Osteocyte (in vitro differentiated cells): ENCODE measurements around the gene CDV3. TPM values are rescaled to one million over a fixed set of nuclear protein-coding genes. Genes with fewer than 3 reads are reported as not detected.

Experiments used
- DNase-seq: peaks from one replicate; pipeline ENCODE4 v3.0.0; 2021; ENCODE audit warnings: mixed read lengths; ENCODE audit not compliant: unreplicated experiment; ENCODE audit errors: extremely low spot score
- H3K27ac Mint-ChIP-seq: one replicate; pipeline ENCODE4 v1.8.0; 2021; ENCODE audit warnings: mild to moderate bottlenecking, mixed read lengths; ENCODE audit not compliant: unreplicated experiment
- H3K27me3 Mint-ChIP-seq: one replicate; pipeline ENCODE4 v1.8.0; 2021; ENCODE audit warnings: mixed read lengths; ENCODE audit not compliant: unreplicated experiment
- H3K36me3 Mint-ChIP-seq: one replicate; pipeline ENCODE4 v1.8.0; 2021; ENCODE audit warnings: mixed read lengths; ENCODE audit not compliant: unreplicated experiment
- H3K4me1 Mint-ChIP-seq: one replicate; pipeline ENCODE4 v1.8.0; 2021; ENCODE audit warnings: mixed read lengths; ENCODE audit not compliant: unreplicated experiment
- H3K4me3 Mint-ChIP-seq: one replicate; pipeline ENCODE4 v1.8.0; 2021; ENCODE audit warnings: mild to moderate bottlenecking, moderate library complexity, mixed read lengths; ENCODE audit not compliant: unreplicated experiment
- H3K9me3 Mint-ChIP-seq: one replicate; pipeline ENCODE4 v1.8.0; 2021; ENCODE audit warnings: mixed read lengths; ENCODE audit not compliant: unreplicated experiment
- CTCF ChIP-seq: fragments of 200-600 bp; sonication (generic); IDR thresholded peaks from 2 replicates; pipeline ENCODE4 v1.5.0; 2021; ENCODE audit warnings: antibody characterized with exemption, mild to moderate bottlenecking, moderate library complexity
- total RNA-seq: library from RNA; stranded (reverse); gene quantifications from 2 replicates; pipeline ENCODE4 v1.2.1, GENCODE V29; 2021

CDV3 gene
- total RNA-seq, 1 donor from 2014 or later: 183 TPM

- Mint-ChIP-seq H3K36me3 (peaks cover 16% of the 10 kb centered on the region), H3K9me3 (no peaks in the 10 kb centered on the region), H3K4me1 (no peaks in the 10 kb centered on the region), H3K27ac (no peak overlapping the region), H3K27me3 (no peaks in the 10 kb centered on the region), H3K4me3 (no peak overlapping the region)
- DNase-seq: no peak
- no peak for TF ChIP-seq CTCF
Measured at GRCh38 chr3:133600572-133601081, 27.1 kb downstream of the CDV3 start.

GRCh38 chr3:133606342-133606741 is 32.9 kb downstream of the CDV3 start:
- no peaks in the 10 kb centered on the region for H3K27me3 Mint-ChIP-seq
- no peak overlapping the region for H3K4me3 Mint-ChIP-seq
- no peak for TF ChIP-seq CTCF
- peaks cover 12% of the 10 kb centered on the region for H3K4me1 Mint-ChIP-seq
- peaks cover 32% of the 10 kb centered on the region for H3K36me3 Mint-ChIP-seq
- no peak for DNase-seq
- no peaks in the 10 kb centered on the region for H3K9me3 Mint-ChIP-seq
- H3K27ac Mint-ChIP-seq: no peak overlapping the region

- Mint-ChIP-seq H3K36me3 (peaks cover 33% of the 10 kb centered on the region), H3K9me3 (no peaks in the 10 kb centered on the region), H3K4me3 (no peak overlapping the region), H3K27me3 (no peaks in the 10 kb centered on the region), H3K4me1 (peaks cover 12% of the 10 kb centered on the region), H3K27ac (no peak overlapping the region)
- no peak for TF ChIP-seq CTCF
- DNase-seq: no peak
Measured at GRCh38 chr3:133606902-133607301, 33.4 kb downstream of the CDV3 start.

GRCh38 chr3:133607816-133608215 is 34.3 kb downstream of the CDV3 start:
- no peak overlapping the region for H3K27ac Mint-ChIP-seq
- H3K4me1 Mint-ChIP-seq: peaks cover 12% of the 10 kb centered on the region
- no peak for TF ChIP-seq CTCF
- H3K9me3 Mint-ChIP-seq: no peaks in the 10 kb centered on the region
- no peaks in the 10 kb centered on the region for H3K27me3 Mint-ChIP-seq
- H3K36me3 Mint-ChIP-seq: peaks cover 30% of the 10 kb centered on the region
- DNase-seq: no peak
- no peak overlapping the region for H3K4me3 Mint-ChIP-seq

- Mint-ChIP-seq H3K27me3 (no peaks in the 10 kb centered on the region), H3K36me3 (peaks cover 29% of the 10 kb centered on the region), H3K4me1 (peaks cover 12% of the 10 kb centered on the region), H3K4me3 (no peak overlapping the region), H3K9me3 (no peaks in the 10 kb centered on the region), H3K27ac (no peak overlapping the region)
- DNase-seq: no peak
- TF ChIP-seq CTCF: no peak
Measured at GRCh38 chr3:133608388-133608787, 34.9 kb downstream of the CDV3 start.
